Neural progenitor cell (in vitro differentiated cells): Measurements from ENCODE around the gene TRIOBP.

Experiments used
- EZH2 ChIP-seq: fragments of 200-600 bp; sonication (generic); IDR thresholded peaks from 2 replicates; pipeline ENCODE4 v1.6.1; 2017; ENCODE audit warnings: antibody characterized with exemption, mild to moderate bottlenecking, moderate library complexity
- EZH2phosphoT487 ChIP-seq: fragments of 200-600 bp; sonication (generic); IDR thresholded peaks from 2 replicates; pipeline ENCODE4 v1.6.1; 2017; ENCODE audit warnings: antibody characterized with exemption
- TF ChIP-seq, protein P1 (sequence below): fragments of 200-600 bp; sonication (generic); IDR thresholded peaks from 2 replicates; pipeline ENCODE4 v1.5.1; 2017; ENCODE audit warnings: antibody characterized with exemption, mild to moderate bottlenecking

DNA sequence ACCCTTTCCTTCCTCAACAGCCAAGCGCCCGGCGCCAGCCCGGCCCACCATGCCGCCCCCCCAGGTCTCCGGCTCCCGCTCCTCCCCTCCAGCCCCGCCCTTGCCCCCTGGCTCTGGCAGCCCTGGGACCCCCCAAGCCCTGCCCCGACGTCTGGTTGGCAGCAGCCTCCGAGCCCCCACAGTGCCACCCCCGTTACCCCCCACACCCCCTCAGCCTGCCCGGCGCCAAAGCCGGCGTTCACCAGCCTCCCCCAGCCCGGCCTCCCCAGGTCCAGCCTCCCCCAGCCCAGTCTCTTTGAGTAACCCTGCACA, 41.6 kb upstream of the TRIOBP start:
- TF ChIP-seq, protein P1, sequence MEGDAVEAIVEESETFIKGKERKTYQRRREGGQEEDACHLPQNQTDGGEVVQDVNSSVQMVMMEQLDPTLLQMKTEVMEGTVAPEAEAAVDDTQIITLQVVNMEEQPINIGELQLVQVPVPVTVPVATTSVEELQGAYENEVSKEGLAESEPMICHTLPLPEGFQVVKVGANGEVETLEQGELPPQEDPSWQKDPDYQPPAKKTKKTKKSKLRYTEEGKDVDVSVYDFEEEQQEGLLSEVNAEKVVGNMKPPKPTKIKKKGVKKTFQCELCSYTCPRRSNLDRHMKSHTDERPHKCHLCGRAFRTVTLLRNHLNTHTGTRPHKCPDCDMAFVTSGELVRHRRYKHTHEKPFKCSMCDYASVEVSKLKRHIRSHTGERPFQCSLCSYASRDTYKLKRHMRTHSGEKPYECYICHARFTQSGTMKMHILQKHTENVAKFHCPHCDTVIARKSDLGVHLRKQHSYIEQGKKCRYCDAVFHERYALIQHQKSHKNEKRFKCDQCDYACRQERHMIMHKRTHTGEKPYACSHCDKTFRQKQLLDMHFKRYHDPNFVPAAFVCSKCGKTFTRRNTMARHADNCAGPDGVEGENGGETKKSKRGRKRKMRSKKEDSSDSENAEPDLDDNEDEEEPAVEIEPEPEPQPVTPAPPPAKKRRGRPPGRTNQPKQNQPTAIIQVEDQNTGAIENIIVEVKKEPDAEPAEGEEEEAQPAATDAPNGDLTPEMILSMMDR, result no peak
- no peak for TF ChIP-seq EZH2
- no peak for TF ChIP-seq EZH2phosphoT487
